22Rv1 (cell line): ENCODE measurements around the gene RBM44.

Experiments
- CTCF ChIP-seq: fragments of 450-650 bp; IDR thresholded peaks from 2 replicates; pipeline ENCODE4 v1.5.1; 2017; ENCODE audit warnings: mild to moderate bottlenecking
- ZFX ChIP-seq: fragments of 450-650 bp; IDR thresholded peaks from 2 replicates; pipeline ENCODE4 v1.6.1; 2017; ENCODE audit warnings: antibody characterized with exemption, borderline replicate concordance

DNA sequence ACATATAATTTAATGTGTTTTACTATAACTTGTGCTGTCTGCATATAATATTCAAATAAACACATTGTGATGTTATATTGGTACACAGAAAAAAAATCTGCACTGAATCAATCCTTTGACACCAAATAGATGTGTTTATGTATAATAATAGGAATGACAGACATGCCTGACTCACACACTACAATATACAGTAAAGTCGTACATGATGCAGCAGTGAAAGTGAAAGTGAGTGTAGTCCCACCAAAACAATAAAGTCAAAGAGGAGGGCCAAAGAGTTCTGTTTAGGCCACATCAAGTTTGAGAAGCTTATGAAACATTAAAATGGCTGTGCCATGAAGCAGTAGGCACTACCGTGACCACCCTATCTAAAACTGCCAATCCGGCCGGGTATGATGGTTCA, 8.2 kb upstream of the RBM44 start:
- TF ChIP-seq CTCF (no peak), ZFX (no peak)
